ENCODE measurements around the gene PAOX.
"Not testable (repeated sequence)": the region's sequence is repeated elsewhere in the genome, so short reads cannot be mapped to it uniquely, and the experiment has no call there.

PAOX gene

GRCh38 chr10:133379801-133380666 lies 972 bp downstream of the PAOX start:
- Histone ChIP-seq H3K9me3 (ENCODE audit: control insufficient read depth in 1 of 2, low read length in 2 of 2) (no peaks in the 10 kb centered on the region), H3K36me3 (ENCODE audit: control insufficient read depth in 1 of 2, insufficient read depth in 2 of 2, low read length in 2 of 2) (no peaks in the 10 kb centered on the region), H3K4me3 (ENCODE audit: low read depth in 1 of 2, low read length in 2 of 2) (peak overlapping the region; percentile 42 to 77), H3K27me3 (ENCODE audit: low read depth, low read length) (no peaks in the 10 kb centered on the region), H3K4me1 (ENCODE audit: control insufficient read depth in 1 of 2, insufficient read depth in 2 of 2, low read length in 2 of 2) (peaks cover 0 to 16% of the 10 kb centered on the region in 2 donors), H3K27ac (ENCODE audit: low read length) (no peak overlapping the region)

- Histone ChIP-seq H3K27me3 (ENCODE audit: low read depth, low read length) (no peaks in the 10 kb centered on the region), H3K4me3 (ENCODE audit: low read depth in 1 of 2, low read length in 2 of 2) (no peak overlapping the region), H3K9me3 (ENCODE audit: control insufficient read depth in 1 of 2, low read length in 2 of 2) (no peaks in the 10 kb centered on the region), H3K4me1 (ENCODE audit: control insufficient read depth in 1 of 2, insufficient read depth in 2 of 2, low read length in 2 of 2) (peaks cover 0 to 16% of the 10 kb centered on the region in 2 donors), H3K36me3 (ENCODE audit: control insufficient read depth in 1 of 2, insufficient read depth in 2 of 2, low read length in 2 of 2) (no peaks in the 10 kb centered on the region), H3K27ac (ENCODE audit: low read length) (no peak overlapping the region)
Measured at GRCh38 chr10:133381036-133381435, 2.0 kb downstream of the PAOX start.

- no peaks in the 10 kb centered on the region for H3K36me3 ChIP-seq (ENCODE audit: control insufficient read depth in 1 of 2, insufficient read depth in 2 of 2, low read length in 2 of 2)
- no peak overlapping the region for H3K27ac ChIP-seq (ENCODE audit: low read length)
- H3K4me3 ChIP-seq (ENCODE audit: low read depth in 1 of 2, low read length in 2 of 2), result no peak overlapping the region
- peaks cover 0 to 10% of the 10 kb centered on the region in 2 donors for H3K4me1 ChIP-seq (ENCODE audit: control insufficient read depth in 1 of 2, insufficient read depth in 2 of 2, low read length in 2 of 2)
- H3K27me3 ChIP-seq (ENCODE audit: low read depth, low read length), result no peaks in the 10 kb centered on the region
- H3K9me3 ChIP-seq (ENCODE audit: control insufficient read depth in 1 of 2, low read length in 2 of 2), result no peaks in the 10 kb centered on the region
Measured at GRCh38 chr10:133383551-133383950, 4.5 kb downstream of the PAOX start.

- no peaks in the 10 kb centered on the region for H3K9me3 ChIP-seq (ENCODE audit: control insufficient read depth in 1 of 2, low read length in 2 of 2)
- peaks cover 0 to 10% of the 10 kb centered on the region in 2 donors for H3K4me1 ChIP-seq (ENCODE audit: control insufficient read depth in 1 of 2, insufficient read depth in 2 of 2, low read length in 2 of 2)
- H3K4me3 ChIP-seq (ENCODE audit: low read depth in 1 of 2, low read length in 2 of 2), result no peak overlapping the region
- no peaks in the 10 kb centered on the region for H3K27me3 ChIP-seq (ENCODE audit: low read depth, low read length)
- no peak overlapping the region for H3K27ac ChIP-seq (ENCODE audit: low read length)
- H3K36me3 ChIP-seq (ENCODE audit: control insufficient read depth in 1 of 2, insufficient read depth in 2 of 2, low read length in 2 of 2), result no peaks in the 10 kb centered on the region
Measured at GRCh38 chr10:133384071-133384470, 5.0 kb downstream of the PAOX start.

- Histone ChIP-seq H3K4me3 (ENCODE audit: low read depth in 1 of 2, low read length in 2 of 2) (no peak overlapping the region), H3K27ac (ENCODE audit: low read length) (no peak overlapping the region), H3K27me3 (ENCODE audit: low read depth, low read length) (no peaks in the 10 kb centered on the region), H3K4me1 (ENCODE audit: control insufficient read depth in 1 of 2, insufficient read depth in 2 of 2, low read length in 2 of 2) (peaks cover 0 to under 1% of the 10 kb centered on the region in 2 donors), H3K36me3 (ENCODE audit: control insufficient read depth in 1 of 2, insufficient read depth in 2 of 2, low read length in 2 of 2) (no peaks in the 10 kb centered on the region), H3K9me3 (ENCODE audit: control insufficient read depth in 1 of 2, low read length in 2 of 2) (no peaks in the 10 kb centered on the region)
Measured at GRCh38 chr10:133385214-133385613, 6.2 kb downstream of the PAOX start.

- H3K9me3 ChIP-seq (ENCODE audit: control insufficient read depth in 1 of 2, low read length in 2 of 2); H3K4me1 ChIP-seq (ENCODE audit: control insufficient read depth in 1 of 2, insufficient read depth in 2 of 2, low read length in 2 of 2); H3K4me3 ChIP-seq (ENCODE audit: low read depth in 1 of 2, low read length in 2 of 2); H3K27me3 ChIP-seq (ENCODE audit: low read depth, low read length); H3K36me3 ChIP-seq (ENCODE audit: control insufficient read depth in 1 of 2, insufficient read depth in 2 of 2, low read length in 2 of 2); H3K27ac ChIP-seq (ENCODE audit: low read length): not testable (repeated sequence)
Measured at GRCh38 chr10:133386951-133387350, 7.9 kb downstream of the PAOX start.

- Histone ChIP-seq H3K27me3 (ENCODE audit: low read depth, low read length) (no peaks in the 10 kb centered on the region), H3K27ac (ENCODE audit: low read length) (no peak overlapping the region), H3K4me3 (ENCODE audit: low read depth in 1 of 2, low read length in 2 of 2) (no peak overlapping the region), H3K4me1 (ENCODE audit: control insufficient read depth in 1 of 2, insufficient read depth in 2 of 2, low read length in 2 of 2) (no peaks in the 10 kb centered on the region), H3K9me3 (ENCODE audit: control insufficient read depth in 1 of 2, low read length in 2 of 2) (no peaks in the 10 kb centered on the region), H3K36me3 (ENCODE audit: control insufficient read depth in 1 of 2, insufficient read depth in 2 of 2, low read length in 2 of 2) (peaks cover 0 to 9% of the 10 kb centered on the region in 2 donors)
Measured at GRCh38 chr10:133388236-133388972, 9.3 kb downstream of the PAOX start.

- no peak overlapping the region for H3K4me3 ChIP-seq (ENCODE audit: low read depth in 1 of 2, low read length in 2 of 2)
- H3K9me3 ChIP-seq (ENCODE audit: control insufficient read depth in 1 of 2, low read length in 2 of 2), result no peaks in the 10 kb centered on the region
- no peaks in the 10 kb centered on the region for H3K4me1 ChIP-seq (ENCODE audit: control insufficient read depth in 1 of 2, insufficient read depth in 2 of 2, low read length in 2 of 2)
- H3K36me3 ChIP-seq (ENCODE audit: control insufficient read depth in 1 of 2, insufficient read depth in 2 of 2, low read length in 2 of 2), result peaks cover 0 to 9% of the 10 kb centered on the region in 2 donors
- H3K27me3 ChIP-seq (ENCODE audit: low read depth, low read length), result no peaks in the 10 kb centered on the region
- no peak overlapping the region for H3K27ac ChIP-seq (ENCODE audit: low read length)
Measured at GRCh38 chr10:133388973-133389818, 10.1 kb downstream of the PAOX start.

- Histone ChIP-seq H3K36me3 (ENCODE audit: control insufficient read depth in 1 of 2, insufficient read depth in 2 of 2, low read length in 2 of 2) (peaks cover 0 to 9% of the 10 kb centered on the region in 2 donors), H3K4me1 (ENCODE audit: control insufficient read depth in 1 of 2, insufficient read depth in 2 of 2, low read length in 2 of 2) (peaks cover 0 to 14% of the 10 kb centered on the region in 2 donors), H3K27ac (ENCODE audit: low read length) (no peak overlapping the region)
Measured at GRCh38 chr10:133390597-133391248, 11.7 kb downstream of the PAOX start.

GRCh38 chr10:133391249-133391635 lies 12.2 kb downstream of the PAOX start:
- H3K4me3 ChIP-seq (ENCODE audit: low read depth in 1 of 2, low read length in 2 of 2), result no peak overlapping the region
- no peaks in the 10 kb centered on the region for H3K9me3 ChIP-seq (ENCODE audit: control insufficient read depth in 1 of 2, low read length in 2 of 2)
- H3K27ac ChIP-seq (ENCODE audit: low read length), result no peak overlapping the region
- no peaks in the 10 kb centered on the region for H3K27me3 ChIP-seq (ENCODE audit: low read depth, low read length)
- H3K4me1 ChIP-seq (ENCODE audit: control insufficient read depth in 1 of 2, insufficient read depth in 2 of 2, low read length in 2 of 2), result peaks cover 0 to 15% of the 10 kb centered on the region in 2 donors
- H3K36me3 ChIP-seq (ENCODE audit: control insufficient read depth in 1 of 2, insufficient read depth in 2 of 2, low read length in 2 of 2), result peaks cover 3 to 12% of the 10 kb centered on the region in 2 donors

More at GRCh38 chr10:133390597-133391248, 11.7 kb downstream of the PAOX start:
- no peak overlapping the region for H3K4me3 ChIP-seq (ENCODE audit: low read depth in 1 of 2, low read length in 2 of 2)
- H3K9me3 ChIP-seq (ENCODE audit: control insufficient read depth in 1 of 2, low read length in 2 of 2), result no peaks in the 10 kb centered on the region
- no peaks in the 10 kb centered on the region for H3K27me3 ChIP-seq (ENCODE audit: low read depth, low read length)

Data from muscle layer of duodenum (tissue), 2 donors.